Left ventricle myocardium inferior (tissue), 1 donor: Measurements from ENCODE around the gene MYOD1. TPM values are rescaled to one million over a fixed set of nuclear protein-coding genes. Genes with fewer than 3 reads are reported as not detected.

Experiments used
- DNase-seq: peaks from one replicate; pipeline ENCODE4 v3.0.0-alpha.2; 2020
- H3K27ac ChIP-seq: fragments of 200-600 bp; replicated peaks from 2 replicates; pipeline ENCODE4 v1.8.0; 2021
- H3K27me3 ChIP-seq: fragments of 200-600 bp; 2 replicates; pipeline ENCODE4 v1.8.0; 2021; ENCODE audit warnings: low read depth
- H3K36me3 ChIP-seq: fragments of 200-600 bp; 2 replicates; pipeline ENCODE4 v1.8.0; 2021
- H3K4me1 ChIP-seq: fragments of 200-600 bp; 2 replicates; pipeline ENCODE4 v1.8.0; 2021
- H3K4me3 ChIP-seq: fragments of 200-600 bp; 2 replicates; pipeline ENCODE4 v1.8.0; 2021; ENCODE audit warnings: mild to moderate bottlenecking, moderate library complexity
- H3K9me3 ChIP-seq: fragments of 200-600 bp; replicated peaks from 2 replicates; pipeline ENCODE4 v1.8.0; 2021
- intact Hi-C: fragments of 100-400 bp; cut with micrococcal nuclease; formaldehyde crosslinking; loops from one replicate; pipeline ENCODE4 v1.11.0; 2022
- total RNA-seq: library from RNA; stranded (reverse); fragmentation: NEBNext Ultra II Directional; extraction: Animal tissue kit (Norgen Biotek cat#: 25700); gene quantifications from one replicate; pipeline ENCODE4 v1.2.1, GENCODE V29; 2021
- TF ChIP-seq, protein P1 (sequence below): fragments of 200-600 bp; IDR thresholded peaks from 2 replicates; pipeline ENCODE4 v1.8.0; 2021; ENCODE audit warnings: antibody characterized with exemption, mild to moderate bottlenecking, borderline replicate concordance
- donor health status: DM: no; HTN: yes; CAD: no; lungs with severe emphysema.

MYOD1 gene
- total RNA-seq, 1 donor from 2014 or later: not detected

DNA sequence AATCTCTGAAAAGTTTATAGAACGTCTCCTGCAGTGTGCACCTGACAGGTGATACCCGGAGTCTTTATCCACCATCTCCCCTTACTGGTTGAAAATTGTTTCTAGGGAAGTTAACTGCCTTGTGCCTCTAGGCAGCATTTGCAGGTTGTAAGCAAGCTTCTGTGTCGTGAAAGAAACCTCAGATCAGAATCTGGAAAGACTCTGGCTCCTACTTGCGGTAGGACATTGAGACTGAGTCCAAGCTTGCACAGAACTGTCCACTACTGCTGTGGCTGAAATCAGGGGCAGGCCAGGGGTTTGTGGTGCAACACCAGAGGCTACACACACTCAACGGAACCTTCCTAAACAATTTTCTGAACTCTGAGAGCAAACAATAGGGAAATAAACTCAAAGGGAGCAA, 34.8 kb upstream of the MYOD1 start:
- intact Hi-C loops: no loop called here
- Histone ChIP-seq H3K4me1 (no peaks in the 10 kb centered on the region), H3K36me3 (no peaks in the 10 kb centered on the region), H3K4me3 (no peak overlapping the region), H3K27me3 (peaks cover 75% of the 10 kb centered on the region), H3K9me3 (no peaks in the 10 kb centered on the region), H3K27ac (no peak overlapping the region)
- DNase-seq: no peak
- TF ChIP-seq, protein P1, sequence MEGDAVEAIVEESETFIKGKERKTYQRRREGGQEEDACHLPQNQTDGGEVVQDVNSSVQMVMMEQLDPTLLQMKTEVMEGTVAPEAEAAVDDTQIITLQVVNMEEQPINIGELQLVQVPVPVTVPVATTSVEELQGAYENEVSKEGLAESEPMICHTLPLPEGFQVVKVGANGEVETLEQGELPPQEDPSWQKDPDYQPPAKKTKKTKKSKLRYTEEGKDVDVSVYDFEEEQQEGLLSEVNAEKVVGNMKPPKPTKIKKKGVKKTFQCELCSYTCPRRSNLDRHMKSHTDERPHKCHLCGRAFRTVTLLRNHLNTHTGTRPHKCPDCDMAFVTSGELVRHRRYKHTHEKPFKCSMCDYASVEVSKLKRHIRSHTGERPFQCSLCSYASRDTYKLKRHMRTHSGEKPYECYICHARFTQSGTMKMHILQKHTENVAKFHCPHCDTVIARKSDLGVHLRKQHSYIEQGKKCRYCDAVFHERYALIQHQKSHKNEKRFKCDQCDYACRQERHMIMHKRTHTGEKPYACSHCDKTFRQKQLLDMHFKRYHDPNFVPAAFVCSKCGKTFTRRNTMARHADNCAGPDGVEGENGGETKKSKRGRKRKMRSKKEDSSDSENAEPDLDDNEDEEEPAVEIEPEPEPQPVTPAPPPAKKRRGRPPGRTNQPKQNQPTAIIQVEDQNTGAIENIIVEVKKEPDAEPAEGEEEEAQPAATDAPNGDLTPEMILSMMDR: no peak

DNA sequence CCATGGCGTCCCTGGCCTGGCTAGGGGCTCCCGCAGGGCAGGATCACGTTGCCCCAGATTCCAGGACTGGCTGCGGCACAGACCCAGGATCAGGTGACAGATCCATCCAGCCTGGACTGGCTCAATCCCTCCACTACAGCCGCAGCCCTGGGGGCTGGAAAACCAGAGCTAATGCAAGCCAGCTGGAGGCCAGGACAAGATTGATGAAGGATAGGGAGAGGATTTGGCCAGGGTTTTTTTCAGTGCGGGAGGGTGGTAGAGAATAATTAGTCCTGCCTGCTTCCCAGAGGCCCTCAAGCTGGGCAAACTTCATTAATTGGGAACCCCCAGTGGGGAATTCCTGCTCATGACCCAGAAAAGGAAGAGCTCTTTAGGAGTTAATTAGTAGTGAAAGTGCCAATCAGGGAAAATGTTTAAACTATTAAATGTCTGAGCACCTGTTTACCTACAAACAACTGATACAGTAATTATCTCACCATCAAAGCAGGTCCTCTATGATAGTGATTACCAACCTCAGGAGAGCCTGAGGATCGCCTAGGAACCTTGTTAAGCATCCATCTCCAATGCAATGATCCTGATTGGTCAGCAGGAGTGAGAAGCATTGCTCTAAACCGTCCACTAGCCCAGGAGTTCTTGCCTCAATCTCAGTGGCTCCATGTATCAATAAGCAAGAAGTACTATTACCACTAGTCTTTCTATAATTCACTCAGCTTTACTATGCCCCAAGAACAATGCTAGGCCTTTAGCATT, 33.0 kb upstream of the MYOD1 start:
- H3K27ac ChIP-seq: no peak overlapping the region
- no peaks in the 10 kb centered on the region for H3K4me1 ChIP-seq
- TF ChIP-seq, protein P1: no peak
- H3K4me3 ChIP-seq: no peak overlapping the region
- H3K27me3 ChIP-seq: peaks cover 71% of the 10 kb centered on the region
- DNase-seq: no peak
- intact Hi-C loops: no loop called here
- H3K36me3 ChIP-seq: no peaks in the 10 kb centered on the region
- H3K9me3 ChIP-seq: no peaks in the 10 kb centered on the region

DNA sequence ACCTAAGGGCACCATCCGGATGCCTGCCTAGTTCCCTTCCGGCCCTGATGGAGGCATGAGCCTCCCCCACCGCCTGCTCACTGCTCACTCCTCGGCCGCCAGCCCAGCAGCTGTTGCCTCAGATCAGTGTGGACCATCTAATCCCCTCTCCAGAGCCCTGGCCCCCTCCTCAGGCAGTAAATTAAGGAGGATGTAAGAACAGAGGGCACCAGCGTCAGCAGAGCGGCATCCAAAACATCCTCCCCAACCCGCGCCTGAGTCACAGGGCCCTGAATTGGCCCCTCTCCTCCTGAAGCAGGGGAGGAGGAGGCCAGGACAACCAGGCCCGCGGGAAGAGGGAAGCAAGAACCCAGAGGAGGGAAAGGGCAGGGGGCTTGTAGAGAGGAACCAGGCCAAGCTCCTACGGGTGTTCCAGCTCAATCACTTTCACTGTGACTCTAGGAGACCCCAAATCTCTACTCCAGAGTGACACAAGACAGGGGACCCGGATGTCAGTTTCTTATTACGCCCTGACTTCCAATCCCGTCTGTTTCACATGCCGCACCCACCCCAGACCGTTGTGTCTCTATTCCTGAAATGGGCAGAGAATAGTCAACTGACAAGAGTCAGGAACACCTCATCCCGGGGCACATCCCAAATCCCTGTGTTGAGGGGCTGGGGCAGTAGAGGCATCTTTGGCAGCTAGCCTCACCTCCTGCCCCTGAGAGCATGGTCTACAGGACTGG, 31.3 kb upstream of the MYOD1 start:
- H3K9me3 ChIP-seq: no peaks in the 10 kb centered on the region
- peaks cover 5% of the 10 kb centered on the region for H3K4me1 ChIP-seq
- TF ChIP-seq, protein P1: no peak
- DNase-seq: no peak
- H3K27ac ChIP-seq: no peak overlapping the region
- intact Hi-C loops: no loop called here
- no peaks in the 10 kb centered on the region for H3K36me3 ChIP-seq
- H3K27me3 ChIP-seq: peaks cover 78% of the 10 kb centered on the region
- no peak overlapping the region for H3K4me3 ChIP-seq

DNA sequence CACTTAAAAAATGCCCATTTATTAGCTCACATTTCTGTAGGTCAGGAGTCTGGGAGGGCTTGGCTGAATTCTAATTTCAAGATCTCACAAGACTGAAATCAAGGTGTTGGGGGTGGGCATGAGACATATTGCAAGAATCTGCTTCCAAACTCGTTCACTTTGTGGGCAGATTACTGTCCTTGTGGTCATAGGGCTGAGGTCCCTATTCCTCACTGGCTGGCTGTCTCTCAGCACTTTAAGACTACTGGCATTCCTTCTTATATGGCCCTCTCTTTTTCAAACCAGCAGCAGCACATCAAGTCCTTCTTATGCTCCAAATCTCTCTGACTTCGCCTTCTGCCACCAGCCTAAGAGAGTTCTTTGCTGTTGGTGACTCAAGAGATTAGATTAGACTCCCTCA, 27.8 kb upstream of the MYOD1 start:
- DNase-seq: no peak
- Histone ChIP-seq H3K4me1 (peaks cover 6% of the 10 kb centered on the region), H3K27me3 (peaks cover 83% of the 10 kb centered on the region), H3K36me3 (no peaks in the 10 kb centered on the region), H3K9me3 (no peaks in the 10 kb centered on the region), H3K4me3 (no peak overlapping the region), H3K27ac (no peak overlapping the region)
- intact Hi-C loops: no loop called here
- TF ChIP-seq, protein P1: no peak

DNA sequence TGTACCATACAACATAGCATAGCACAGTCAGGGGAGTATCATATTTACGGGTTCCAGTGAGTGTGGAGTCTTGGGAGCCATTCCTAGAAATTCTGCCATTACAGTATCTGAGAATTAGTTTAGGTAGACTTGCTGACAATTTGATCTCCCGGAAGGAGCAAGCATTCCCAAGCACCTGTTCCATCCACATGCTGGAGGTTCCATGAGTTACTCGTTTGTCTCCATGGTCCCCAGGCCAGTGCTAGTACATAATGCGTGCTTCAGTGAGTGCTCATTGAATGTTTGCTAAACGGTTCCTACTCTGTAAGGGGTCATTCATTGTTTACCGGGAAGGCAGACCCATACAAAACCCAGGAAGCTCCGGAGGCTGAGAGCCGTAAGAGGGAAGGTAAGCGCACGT, 27.4 kb upstream of the MYOD1 start:
- intact Hi-C loops: no loop called here
- no peak for DNase-seq
- H3K27ac ChIP-seq: no peak overlapping the region
- H3K9me3 ChIP-seq: no peaks in the 10 kb centered on the region
- H3K4me1 ChIP-seq: peaks cover 6% of the 10 kb centered on the region
- no peak overlapping the region for H3K4me3 ChIP-seq
- TF ChIP-seq, protein P1: no peak
- H3K27me3 ChIP-seq: peaks cover 83% of the 10 kb centered on the region
- H3K36me3 ChIP-seq: no peaks in the 10 kb centered on the region
